Breast epithelium (tissue), 3 donors: ENCODE data around the gene RTL10.

Source experiments
- POLR2A ChIP-seq: fragments of 450-650 bp; IDR thresholded peaks from one replicate; pipeline ENCODE4 v1.6.1; 2016; ENCODE audit warnings: antibody characterized with exemption, mild to moderate bottlenecking, moderate library complexity
- POLR2AphosphoS5 ChIP-seq, 3 donors: sonication (generic); formaldehyde crosslinking; IDR thresholded peaks; one replicate each; pipeline ENCODE4 v1.6.1; 2017; ENCODE audit warnings: antibody characterized with exemption in 3 of 3
- TF ChIP-seq, protein P1 (sequence below), 3 donors: fragments of 450-650 bp; IDR thresholded peaks; one replicate each; pipeline ENCODE4 v1.5.1; 2016 to 2017; ENCODE audit warnings: antibody characterized with exemption in 3 of 3, mild to moderate bottlenecking in 3 of 3, moderate library complexity in 3 of 3

DNA sequence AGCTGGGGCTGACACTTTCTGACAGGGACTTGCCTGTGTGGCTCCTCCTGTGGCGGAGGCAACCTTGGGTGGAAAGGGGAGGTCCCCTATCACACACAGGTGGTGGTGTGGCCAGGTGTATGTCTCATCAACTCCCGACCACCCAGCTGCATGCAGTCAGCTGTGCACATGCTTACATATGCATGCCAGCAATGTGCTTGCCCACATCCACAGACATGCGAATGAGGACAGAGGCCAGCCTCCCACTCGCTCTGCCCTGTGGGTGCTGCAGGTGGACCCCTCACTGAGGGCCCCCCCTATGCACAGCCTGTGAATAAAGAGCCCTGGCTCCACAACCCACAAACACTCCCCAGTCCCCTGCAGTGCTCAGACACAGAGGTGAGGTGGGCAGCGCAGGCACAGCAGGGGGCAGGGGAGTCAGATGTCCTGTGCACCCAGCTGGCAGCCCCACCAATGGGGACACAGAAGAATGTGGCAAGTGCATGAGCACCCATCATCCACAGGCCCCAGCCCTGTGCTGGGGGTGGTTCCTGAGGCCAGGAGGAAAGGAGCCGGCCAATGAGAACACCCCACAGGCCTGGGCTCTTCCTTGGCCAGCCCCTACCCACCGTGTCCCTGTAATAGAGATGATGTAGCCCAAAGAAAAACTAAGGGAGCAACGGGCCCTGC lies 9.5 kb downstream of the RTL10 start:
- TF ChIP-seq POLR2AphosphoS5 (IDR thresholded peaks at IDR 0.05) (no peak), POLR2A (no peak)
- TF ChIP-seq, protein P1, sequence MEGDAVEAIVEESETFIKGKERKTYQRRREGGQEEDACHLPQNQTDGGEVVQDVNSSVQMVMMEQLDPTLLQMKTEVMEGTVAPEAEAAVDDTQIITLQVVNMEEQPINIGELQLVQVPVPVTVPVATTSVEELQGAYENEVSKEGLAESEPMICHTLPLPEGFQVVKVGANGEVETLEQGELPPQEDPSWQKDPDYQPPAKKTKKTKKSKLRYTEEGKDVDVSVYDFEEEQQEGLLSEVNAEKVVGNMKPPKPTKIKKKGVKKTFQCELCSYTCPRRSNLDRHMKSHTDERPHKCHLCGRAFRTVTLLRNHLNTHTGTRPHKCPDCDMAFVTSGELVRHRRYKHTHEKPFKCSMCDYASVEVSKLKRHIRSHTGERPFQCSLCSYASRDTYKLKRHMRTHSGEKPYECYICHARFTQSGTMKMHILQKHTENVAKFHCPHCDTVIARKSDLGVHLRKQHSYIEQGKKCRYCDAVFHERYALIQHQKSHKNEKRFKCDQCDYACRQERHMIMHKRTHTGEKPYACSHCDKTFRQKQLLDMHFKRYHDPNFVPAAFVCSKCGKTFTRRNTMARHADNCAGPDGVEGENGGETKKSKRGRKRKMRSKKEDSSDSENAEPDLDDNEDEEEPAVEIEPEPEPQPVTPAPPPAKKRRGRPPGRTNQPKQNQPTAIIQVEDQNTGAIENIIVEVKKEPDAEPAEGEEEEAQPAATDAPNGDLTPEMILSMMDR (IDR thresholded peaks at IDR 0.05), result no peak
